Testis (tissue), 3 donors: ENCODE results near the gene SSX2IP. TPM values are rescaled to one million over a fixed set of nuclear protein-coding genes. Genes with fewer than 3 reads are reported as not detected.

Experiments used
- DNase-seq: peaks from one replicate; pipeline ENCODE4 v3.0.0-alpha.2; 2019
- H3K27ac ChIP-seq, 2 donors: fragments of 200-600 bp; sonication (generic); one replicate each; pipeline ENCODE4 v1.5.1; 2019
- H3K27me3 ChIP-seq: fragments of 200-600 bp; sonication (generic); one replicate; pipeline ENCODE4 v1.5.1; 2019
- H3K36me3 ChIP-seq: fragments of 200-600 bp; sonication (generic); one replicate; pipeline ENCODE4 v1.5.1; 2017; ENCODE audit warnings: low read depth; ENCODE audit errors: missing control alignments
- H3K4me1 ChIP-seq: fragments of 200-600 bp; sonication (generic); one replicate; pipeline ENCODE4 v1.5.1; 2019
- H3K4me3 ChIP-seq, 2 donors: fragments of 200-600 bp; sonication (generic); one replicate each; pipeline ENCODE4 v1.5.1; 2017 to 2019
- H3K9me3 ChIP-seq: fragments of 200-600 bp; sonication (generic); one replicate; pipeline ENCODE4 v1.5.1; 2017
- POLR2A ChIP-seq: fragments of 450-650 bp; IDR thresholded peaks from one replicate; pipeline ENCODE4 v1.6.1; 2017; ENCODE audit warnings: antibody characterized with exemption, mild to moderate bottlenecking, moderate library complexity
- WGBS, 2 donors: methylation state at CpG; one replicate each; pipeline ENCODE4 v1.1.5; 2018; 5-methylcytosine and 5-hydroxymethylcytosine counted together
- intact Hi-C: fragments of 100-400 bp; cut with DNase I; formaldehyde crosslinking; loops from one replicate; pipeline ENCODE4 v1.15.1; 2023; ENCODE audit warnings: low total_unique reads
- polyA plus RNA-seq: library from polyadenylated mRNA; stranded (reverse); fragments of 350-450 nt; fragmentation: Illumina TruSeq; extraction: RNeasy Lipid Tissue Mini Kit (QIAGEN cat#74804); gene quantifications from one replicate; pipeline ENCODE4 v1.2.3, GENCODE V29; 2014; ENCODE audit warnings: low read depth, low replicate concordance; ENCODE audit not compliant: insufficient read depth
- total RNA-seq, 2 donors: library from RNA; depleted of rRNA; stranded (reverse); fragments of >200 nt; gene quantifications; one replicate each; pipeline ENCODE4 v1.2.3, GENCODE V29; 2016
- TF ChIP-seq, protein P1 (sequence below), 3 experiments: fragments of 450-650 bp in 2 of 3; fragments of 200-600 bp in 1 of 3; sonication (generic) in 1 of 3; IDR thresholded peaks; one replicate each; pipeline ENCODE4 v1.5.1; 2016 to 2019; ENCODE audit warnings: antibody characterized with exemption in 3 of 3, mild to moderate bottlenecking in 2 of 3, moderate library complexity in 1 of 3

The SSX2IP gene
- total and polyA plus RNA-seq, 3 donors from 2014 or later = 64.6 to 158 (median 128) TPM

- Histone ChIP-seq H3K27me3 (no peaks in the 10 kb centered on the region), H3K9me3 (no peaks in the 10 kb centered on the region), H3K27ac (no peak overlapping the region), H3K4me3 (no peak overlapping the region), H3K36me3 (no peaks in the 10 kb centered on the region), H3K4me1 (no peaks in the 10 kb centered on the region)
- intact Hi-C loops = no loop called here
- TF ChIP-seq POLR2A = no peak
- TF ChIP-seq, protein P1, sequence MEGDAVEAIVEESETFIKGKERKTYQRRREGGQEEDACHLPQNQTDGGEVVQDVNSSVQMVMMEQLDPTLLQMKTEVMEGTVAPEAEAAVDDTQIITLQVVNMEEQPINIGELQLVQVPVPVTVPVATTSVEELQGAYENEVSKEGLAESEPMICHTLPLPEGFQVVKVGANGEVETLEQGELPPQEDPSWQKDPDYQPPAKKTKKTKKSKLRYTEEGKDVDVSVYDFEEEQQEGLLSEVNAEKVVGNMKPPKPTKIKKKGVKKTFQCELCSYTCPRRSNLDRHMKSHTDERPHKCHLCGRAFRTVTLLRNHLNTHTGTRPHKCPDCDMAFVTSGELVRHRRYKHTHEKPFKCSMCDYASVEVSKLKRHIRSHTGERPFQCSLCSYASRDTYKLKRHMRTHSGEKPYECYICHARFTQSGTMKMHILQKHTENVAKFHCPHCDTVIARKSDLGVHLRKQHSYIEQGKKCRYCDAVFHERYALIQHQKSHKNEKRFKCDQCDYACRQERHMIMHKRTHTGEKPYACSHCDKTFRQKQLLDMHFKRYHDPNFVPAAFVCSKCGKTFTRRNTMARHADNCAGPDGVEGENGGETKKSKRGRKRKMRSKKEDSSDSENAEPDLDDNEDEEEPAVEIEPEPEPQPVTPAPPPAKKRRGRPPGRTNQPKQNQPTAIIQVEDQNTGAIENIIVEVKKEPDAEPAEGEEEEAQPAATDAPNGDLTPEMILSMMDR (IDR thresholded peaks at IDR 0.05) = no peak
- 81 to 90% methylated on average over 7 of the region's 7 CpGs for WGBS, 2 donors
- no peak for DNase-seq
These were observed 12.7 kb downstream of the SSX2IP start for GRCh38 chr1:84677415-84678099.

DNA sequence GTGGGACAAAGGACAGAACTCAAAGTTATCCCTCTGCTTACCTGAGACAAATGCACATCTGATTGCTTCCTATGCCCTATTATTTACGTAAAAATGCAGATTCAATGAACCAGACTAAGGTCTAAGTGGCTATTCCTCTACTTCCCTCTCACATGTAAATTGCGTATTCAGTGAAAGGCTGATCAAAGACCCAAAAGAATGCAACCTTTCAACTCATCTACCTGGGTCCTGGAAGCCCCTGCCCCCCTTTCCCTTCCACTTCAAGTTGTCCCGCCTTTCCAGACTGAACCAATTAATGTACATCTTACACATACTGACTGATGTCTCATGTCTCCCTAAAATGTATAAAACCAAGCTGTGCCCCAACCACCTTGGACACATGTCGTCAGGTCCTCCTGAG, 14.6 kb downstream of the SSX2IP start:
- no peak overlapping the region for H3K27ac ChIP-seq
- no peak overlapping the region for H3K4me3 ChIP-seq
- H3K9me3 ChIP-seq = no peaks in the 10 kb centered on the region
- H3K27me3 ChIP-seq = no peaks in the 10 kb centered on the region
- no peaks in the 10 kb centered on the region for H3K36me3 ChIP-seq
- intact Hi-C loops = no loop called here
- TF ChIP-seq, protein P1 (IDR thresholded peaks at IDR 0.05) = no peak
- TF ChIP-seq POLR2A = no peak
- no peak for DNase-seq
- 88 to 91% methylated on average over 4 of the region's 4 CpGs for WGBS, 2 donors
- H3K4me1 ChIP-seq = no peaks in the 10 kb centered on the region

GRCh38 chr1:84675106-84675505, 15.2 kb downstream of the SSX2IP start:
- H3K4me1 ChIP-seq = no peaks in the 10 kb centered on the region
- TF ChIP-seq POLR2A = no peak
- TF ChIP-seq, protein P1 (IDR thresholded peaks at IDR 0.05) = no peak
- no peaks in the 10 kb centered on the region for H3K9me3 ChIP-seq
- 70 to 71% methylated on average over 1 of the region's 1 CpG for WGBS, 2 donors
- no peaks in the 10 kb centered on the region for H3K27me3 ChIP-seq
- no peak overlapping the region for H3K27ac ChIP-seq
- no peak for DNase-seq
- no peaks in the 10 kb centered on the region for H3K36me3 ChIP-seq
- H3K4me3 ChIP-seq = no peak overlapping the region
- intact Hi-C loops = no loop called here

DNA sequence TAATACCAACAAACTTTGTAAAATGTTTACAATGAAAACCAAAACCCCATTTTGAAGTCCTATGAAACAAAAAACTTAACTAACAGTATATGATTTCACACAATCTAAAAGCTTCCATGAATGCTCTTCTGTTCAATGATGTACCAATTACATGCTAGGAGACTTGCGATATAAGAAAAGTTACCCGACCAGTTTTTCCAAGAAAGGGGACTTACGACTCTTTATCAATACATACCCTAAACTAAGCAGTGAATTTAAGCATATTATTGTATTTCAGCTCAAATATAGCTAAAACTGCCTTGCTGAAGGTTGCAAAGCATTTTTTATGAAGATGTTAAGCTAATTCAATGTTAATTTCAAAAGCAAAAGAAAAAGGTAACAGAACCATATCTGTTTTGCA, 15.6 kb downstream of the SSX2IP start:
- H3K9me3 ChIP-seq = no peaks in the 10 kb centered on the region
- H3K27me3 ChIP-seq = no peaks in the 10 kb centered on the region
- 90 to 93% methylated on average over 3 of the region's 3 CpGs for WGBS, 2 donors
- intact Hi-C loops = no loop called here
- no peak overlapping the region for H3K4me3 ChIP-seq
- H3K36me3 ChIP-seq = no peaks in the 10 kb centered on the region
- no peak for TF ChIP-seq POLR2A
- TF ChIP-seq, protein P1 (IDR thresholded peaks at IDR 0.05) = no peak
- no peak overlapping the region for H3K27ac ChIP-seq
- no peak for DNase-seq
- no peaks in the 10 kb centered on the region for H3K4me1 ChIP-seq

GRCh38 chr1:84674021-84674420, 16.2 kb downstream of the SSX2IP start:
- 78 to 83% methylated on average over 2 of the region's 2 CpGs for WGBS, 2 donors

More at GRCh38 chr1:84674021-84674420, 16.2 kb downstream of the SSX2IP start:
- Histone ChIP-seq H3K27me3 (no peaks in the 10 kb centered on the region), H3K27ac (no peak overlapping the region), H3K4me3 (no peak overlapping the region), H3K4me1 (no peaks in the 10 kb centered on the region), H3K9me3 (no peaks in the 10 kb centered on the region), H3K36me3 (no peaks in the 10 kb centered on the region)
- TF ChIP-seq POLR2A = no peak
- TF ChIP-seq, protein P1 (IDR thresholded peaks at IDR 0.05) = no peak
- no peak for DNase-seq
- intact Hi-C loops = no loop called here
